Activated T-helper 1 cell treated with anti-CD3 and anti-CD28 coated beads, Interleukin-2, amount 50 U/mL, for 16 hours (primary cell): ENCODE measurements around the gene TMEM145.

ENCODE experiments used
- DNase-seq, 2 donors: peaks; one replicate each; pipeline ENCODE4 v3.0.0-alpha.2; 2020; ENCODE audit warnings: low read depth in 1 of 2, low spot score in 1 of 2

The TMEM145 gene

DNA sequence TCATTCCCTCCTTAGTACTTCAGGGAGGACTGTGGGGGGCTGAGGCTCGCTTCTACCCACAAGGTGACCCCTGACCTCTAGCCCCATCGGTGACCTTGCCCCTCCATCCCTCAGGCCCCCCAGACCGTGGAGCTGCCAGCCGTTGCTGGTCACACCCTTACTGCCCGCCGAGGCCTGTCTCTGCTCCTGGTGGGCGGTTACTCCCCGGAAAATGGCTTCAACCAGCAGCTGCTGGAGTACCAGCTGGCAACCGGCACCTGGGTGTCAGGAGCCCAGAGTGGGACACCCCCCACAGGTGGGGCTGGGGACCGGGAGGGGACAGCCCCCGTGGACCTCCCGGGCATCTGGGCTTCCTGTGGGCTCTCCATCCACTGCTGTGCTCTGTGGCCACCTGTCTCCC is 44.2 kb downstream of the TMEM145 start:
- DNase-seq: no peak

DNA sequence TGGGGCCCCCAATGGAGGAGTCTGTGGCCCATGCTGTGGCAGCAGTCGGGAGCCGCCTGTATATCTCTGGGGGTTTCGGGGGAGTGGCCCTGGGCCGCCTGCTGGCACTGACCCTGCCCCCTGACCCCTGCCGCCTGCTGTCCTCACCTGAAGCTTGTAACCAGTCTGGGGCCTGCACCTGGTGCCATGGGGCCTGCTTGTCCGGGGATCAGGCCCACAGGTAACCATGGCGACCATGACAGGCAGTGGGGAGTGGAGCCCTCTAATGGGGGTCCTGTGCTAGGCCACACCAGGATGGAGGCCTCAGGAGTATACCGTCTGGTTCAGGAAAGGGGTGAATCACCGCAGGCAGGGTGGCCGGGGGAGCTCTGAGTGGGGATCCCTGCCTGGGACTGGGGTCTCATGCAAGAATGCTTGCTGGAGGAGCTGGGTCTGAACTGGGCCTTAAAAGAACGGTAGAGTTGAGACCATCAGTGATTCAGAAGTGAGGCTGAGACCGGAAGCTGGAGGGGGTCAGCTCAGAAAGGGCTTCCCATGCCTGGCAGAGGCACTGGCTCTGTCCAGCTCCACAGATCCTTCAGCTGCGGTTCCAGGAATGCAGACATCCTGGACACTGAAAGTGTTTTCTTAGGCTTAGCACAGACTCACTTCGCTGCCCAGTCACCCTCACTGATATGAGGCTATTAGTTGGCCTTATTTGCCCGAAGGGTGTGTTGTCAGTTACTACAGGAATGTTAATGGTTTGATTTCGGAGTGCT is 47.9 kb downstream of the TMEM145 start:
- no peak for DNase-seq

DNA sequence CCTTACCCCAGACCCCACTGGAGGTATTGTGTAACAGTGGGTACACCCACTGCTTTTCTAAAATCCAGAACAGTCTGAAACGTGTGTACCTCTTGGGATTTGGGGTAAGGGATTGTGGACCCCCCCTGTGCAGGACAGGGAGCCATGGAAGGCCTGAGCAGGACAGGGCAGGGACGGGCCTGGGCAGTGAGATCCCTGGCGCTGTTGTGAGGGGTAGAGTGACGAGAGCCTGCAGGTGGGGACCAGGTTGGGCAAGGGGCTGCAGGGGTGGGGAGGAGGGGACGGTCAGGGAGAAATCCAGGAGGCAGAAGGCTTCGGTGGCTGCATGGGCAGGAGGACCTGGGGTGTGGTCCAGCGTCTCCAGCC is 48.4 kb downstream of the TMEM145 start:
- DNase-seq: no peak

GRCh38 chr19:42362342-42362741 is 49.2 kb downstream of the TMEM145 start:
- DNase-seq: no peak

GRCh38 chr19:42362891-42363440 is 49.9 kb downstream of the TMEM145 start:
- no peak for DNase-seq

DNA sequence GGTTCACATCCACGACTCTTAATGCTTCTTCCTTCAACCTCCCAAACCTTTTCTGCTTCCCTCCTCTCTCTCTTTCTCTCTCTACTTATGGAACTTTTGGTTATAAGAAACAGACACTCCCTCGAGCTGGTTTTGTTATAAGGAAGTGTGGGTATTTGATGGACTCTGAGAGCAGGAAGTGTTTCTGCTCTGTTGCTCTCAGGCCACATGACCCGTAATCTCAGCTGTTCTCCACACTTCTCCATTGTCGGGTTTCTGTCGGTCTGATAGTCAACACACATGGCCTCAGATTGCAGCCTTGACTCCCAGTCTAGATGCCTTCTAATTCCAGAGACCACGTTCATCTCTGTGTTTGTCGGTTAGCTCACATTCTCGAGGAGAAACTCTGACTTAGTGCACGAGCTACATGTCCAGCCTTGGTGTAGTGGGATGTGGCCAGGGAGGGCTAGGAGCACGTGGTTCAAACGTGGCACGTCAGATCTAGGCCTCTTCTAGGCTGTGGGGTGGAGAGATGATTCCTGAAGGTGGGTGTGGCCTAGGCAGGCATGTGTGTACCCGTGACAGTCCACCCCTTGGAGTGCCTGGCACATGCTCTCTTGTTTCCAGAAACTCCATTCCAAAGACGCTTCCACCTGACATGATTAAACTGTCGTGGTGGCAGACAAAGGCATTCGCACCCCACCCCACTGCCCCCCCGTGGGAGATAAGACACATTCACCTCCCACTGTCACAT is 50.7 kb downstream of the TMEM145 start:
- no peak for DNase-seq

DNA sequence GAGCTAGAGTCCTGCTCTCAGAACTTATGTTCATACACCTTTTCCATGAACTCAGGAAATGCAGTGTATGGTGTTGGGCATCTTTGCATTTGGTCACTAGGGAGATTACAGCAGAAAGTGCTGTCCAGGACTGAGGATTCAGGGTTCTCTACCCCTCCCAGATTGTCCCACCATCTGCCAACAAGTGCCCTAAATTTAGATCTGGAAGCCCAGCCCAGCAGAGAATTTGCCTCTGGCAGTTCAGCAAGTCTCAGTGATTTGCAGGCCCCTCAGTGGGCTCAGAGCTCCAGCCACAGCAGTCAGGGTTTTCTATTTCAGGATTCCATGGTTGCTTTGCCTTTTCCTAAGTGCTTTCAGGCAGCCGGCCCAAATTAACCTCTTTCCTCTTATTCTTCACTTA is 53.6 kb downstream of the TMEM145 start:
- no peak for DNase-seq

DNA sequence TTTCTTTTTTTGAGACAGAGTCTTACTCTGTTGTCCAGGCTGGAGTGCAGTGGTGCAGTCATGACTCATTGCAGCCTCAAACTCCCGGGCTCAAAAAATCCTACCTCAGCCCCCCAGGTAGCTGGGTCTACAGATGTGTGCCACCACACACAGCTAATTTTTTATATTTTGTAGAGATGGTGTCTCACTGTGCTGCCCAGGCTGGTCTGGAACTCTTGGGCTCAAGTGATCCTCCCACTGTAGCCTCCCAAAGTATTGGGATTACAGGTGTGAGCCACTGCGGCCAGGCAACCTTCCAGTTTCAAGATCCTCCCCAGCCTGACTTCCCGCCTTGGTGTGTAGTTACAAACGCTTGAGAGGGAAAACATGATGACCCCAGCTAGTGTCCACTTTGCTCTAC is 54.8 kb downstream of the TMEM145 start:
- DNase-seq: no peak

- no peak for DNase-seq
These were observed 55.3 kb downstream of the TMEM145 start for GRCh38 chr19:42368360-42368759.

DNA sequence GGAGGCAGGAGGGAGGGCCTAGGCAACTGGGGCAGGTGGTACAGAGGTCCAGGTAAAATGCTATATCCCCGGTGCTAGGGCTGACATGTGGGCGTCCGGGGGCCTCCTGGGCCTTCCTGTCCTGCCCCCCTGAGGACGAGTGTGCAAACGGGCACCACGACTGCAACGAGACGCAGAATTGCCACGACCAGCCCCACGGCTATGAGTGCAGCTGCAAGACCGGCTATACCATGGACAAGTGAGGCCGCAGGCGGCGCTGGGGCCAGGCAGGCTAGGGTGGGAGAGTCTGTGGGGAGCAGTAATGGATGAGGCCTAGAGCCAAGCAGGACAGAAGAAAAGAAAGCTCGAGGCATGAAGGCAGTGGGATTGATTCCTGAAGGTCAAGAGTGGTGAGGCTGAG is 55.7 kb downstream of the TMEM145 start:
- no peak for DNase-seq

DNA sequence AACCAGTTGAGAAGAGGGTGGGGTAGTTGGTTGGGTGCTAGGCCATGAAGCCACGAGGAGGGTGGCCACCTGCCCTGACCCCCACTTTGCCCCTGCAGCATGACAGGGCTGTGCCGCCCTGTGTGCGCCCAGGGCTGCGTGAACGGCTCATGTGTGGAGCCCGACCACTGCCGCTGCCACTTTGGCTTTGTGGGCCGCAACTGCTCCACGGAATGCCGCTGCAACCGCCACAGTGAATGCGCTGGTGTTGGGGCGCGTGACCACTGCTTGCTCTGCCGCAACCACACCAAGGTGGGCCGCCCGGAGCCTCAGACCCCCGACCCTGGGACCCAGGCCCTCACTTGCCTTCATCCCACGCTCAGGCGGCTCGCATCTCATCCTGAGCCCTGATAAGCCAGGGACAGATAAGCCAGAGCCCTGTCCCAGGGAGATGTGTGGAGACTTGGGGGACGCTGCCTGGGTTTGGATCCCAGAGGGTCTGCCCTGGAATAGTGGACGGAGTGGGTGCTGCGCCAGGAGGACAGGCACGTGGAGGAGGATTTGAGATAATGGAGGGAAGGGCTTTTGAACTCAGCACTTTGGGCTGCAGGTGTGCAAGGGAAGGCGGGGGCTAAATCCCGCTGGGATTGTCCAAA is 56.4 kb downstream of the TMEM145 start:
- no peak for DNase-seq

- no peak for DNase-seq
These were observed 57.0 kb downstream of the TMEM145 start for GRCh38 chr19:42370068-42370520.

GRCh38 chr19:42370626-42371175 is 57.6 kb downstream of the TMEM145 start:
- DNase-seq: no peak
